GM12864 (cell line): ENCODE data around the gene POLN.

Experiments used
- DNase-seq: peaks from one replicate; pipeline ENCODE4 v3.0.0-alpha.2; 2011; ENCODE audit warnings: low read depth
- H3K4me3 ChIP-seq: 2 replicates; pipeline ENCODE4 v1.5.1; 2011; ENCODE audit warnings: mild to moderate bottlenecking, low read depth, low read length, control low read depth
- CTCF ChIP-seq: IDR thresholded peaks from 2 replicates; pipeline ENCODE4 v1.5.1; 2011; ENCODE audit warnings: low read depth, mild to moderate bottlenecking, moderate library complexity, low read length, control low read depth, inconsistent platforms; ENCODE audit errors: missing control alignments

Gene POLN

GRCh38 chr4:2253160-2254084, 11.5 kb upstream of the POLN start:
- no peak for DNase-seq
- H3K4me3 ChIP-seq, result no peak overlapping the region
- no peak for TF ChIP-seq CTCF

DNA sequence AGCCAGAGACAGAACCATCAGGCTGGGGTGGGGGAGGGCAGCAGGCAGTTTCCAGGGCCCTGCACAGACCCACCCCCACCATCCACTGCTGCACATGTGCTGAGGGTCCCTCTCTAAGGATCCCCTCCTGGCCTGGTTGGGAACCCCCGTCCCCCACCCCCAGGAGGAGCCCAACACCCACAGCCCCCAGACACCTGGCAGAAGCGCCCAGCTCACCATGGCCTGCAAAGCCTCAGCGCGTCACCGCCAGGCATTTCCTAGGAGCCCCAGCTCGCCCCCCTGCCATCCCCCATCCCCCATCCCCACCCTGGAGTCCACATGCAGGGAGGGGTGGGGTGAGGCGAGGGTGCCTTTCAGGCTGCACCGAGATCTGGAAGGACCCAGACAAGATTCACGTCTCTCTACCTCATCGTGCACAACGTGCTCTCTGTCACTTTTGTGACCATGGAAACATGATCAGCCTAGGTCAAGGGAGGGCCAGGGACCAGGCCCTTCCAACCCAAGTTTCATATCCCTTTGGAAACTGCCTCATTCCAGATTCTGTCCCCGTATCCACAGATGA, 10.7 kb upstream of the POLN start:
- DNase-seq, result no peak
- no peak for TF ChIP-seq CTCF
- H3K4me3 ChIP-seq, result no peak overlapping the region

GRCh38 chr4:2251795-2252529, 10.0 kb upstream of the POLN start:
- no peak for TF ChIP-seq CTCF
- no peak overlapping the region for H3K4me3 ChIP-seq
- no peak for DNase-seq

GRCh38 chr4:2251073-2251794, 9.3 kb upstream of the POLN start:
- no peak for DNase-seq
- no peak overlapping the region for H3K4me3 ChIP-seq
- no peak for TF ChIP-seq CTCF

- no peak for DNase-seq
- H3K4me3 ChIP-seq, result no peak overlapping the region
- no peak for TF ChIP-seq CTCF
Measured at GRCh38 chr4:2250357-2251072, 8.6 kb upstream of the POLN start.

DNA sequence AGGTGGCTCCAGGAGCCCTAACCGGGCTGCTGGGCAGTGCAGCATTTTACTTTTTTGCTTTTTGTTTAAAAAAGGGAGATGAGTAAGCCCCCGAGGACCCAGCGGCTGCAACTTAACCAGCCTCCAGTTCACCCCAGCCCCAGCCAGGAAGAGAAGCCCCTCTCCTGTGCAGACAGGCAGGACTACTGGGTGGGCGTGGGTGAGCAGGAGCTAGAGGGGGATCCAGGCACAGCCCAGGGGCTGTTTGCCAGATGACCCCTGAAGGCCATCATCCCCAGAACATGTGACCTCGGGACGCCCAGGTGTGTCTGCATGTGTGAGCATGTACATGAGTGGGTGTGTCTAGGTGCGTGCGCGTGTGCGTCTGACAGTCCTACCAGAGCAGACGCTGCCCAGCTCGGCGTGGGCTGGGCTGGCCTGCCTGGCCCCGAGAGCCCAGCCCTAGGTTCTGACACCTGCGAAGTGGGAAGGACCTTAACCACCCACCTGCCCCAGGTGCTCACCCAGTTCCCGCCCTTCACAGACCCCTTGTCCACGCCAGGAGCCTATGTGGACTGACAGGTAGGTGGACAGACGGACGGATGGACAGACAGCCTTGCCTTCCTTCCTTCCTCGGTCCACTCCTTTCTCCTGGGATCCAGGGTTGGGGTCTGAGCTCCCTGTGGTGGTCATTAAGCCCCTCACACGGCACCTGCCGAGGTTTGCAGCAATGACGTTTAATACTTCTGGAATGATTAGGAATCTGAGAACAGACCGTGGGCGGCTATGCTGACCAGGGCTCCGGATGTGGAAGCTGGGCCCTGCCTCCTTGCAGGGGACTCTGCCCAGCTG, 7.8 kb upstream of the POLN start:
- no peak overlapping the region for H3K4me3 ChIP-seq
- DNase-seq, result no peak
- TF ChIP-seq CTCF, result no peak
